Cardiac septum (tissue), 1 donor: ENCODE measurements around the gene LPIN1. TPM values are rescaled to one million over a fixed set of nuclear protein-coding genes. Genes with fewer than 3 reads are reported as not detected.

Experiments
- DNase-seq: peaks from one replicate; pipeline ENCODE4 v3.0.0-alpha.2; 2020; ENCODE audit warnings: low spot score
- intact Hi-C: fragments of 100-400 bp; cut with DNase I; formaldehyde crosslinking; loops from one replicate; pipeline ENCODE4 v1.14.0; 2022
- microRNA-seq: library from miRNA; unstranded; fragments of <30 nt; microRNA quantifications from one replicate; pipeline ENCODE4 v1.2.0, GENCODE V29; 2020
- total RNA-seq: library from RNA; stranded (reverse); fragmentation: NEBNext Ultra II Directional; extraction: Animal tissue kit (Norgen Biotek cat#: 25700); gene quantifications from one replicate; pipeline ENCODE4 v1.2.1, GENCODE V29; 2021
- donor health status: DM: no; HTN: no; CAD: no.

The LPIN1 gene
- total RNA-seq, 1 donor from 2014 or later, result 27.8 TPM

- DNase-seq, result no peak
- intact Hi-C loops, result no loop called here
These were observed 123.6 kb downstream of the LPIN1 start for GRCh38 chr2:11870064-11870463.

DNA sequence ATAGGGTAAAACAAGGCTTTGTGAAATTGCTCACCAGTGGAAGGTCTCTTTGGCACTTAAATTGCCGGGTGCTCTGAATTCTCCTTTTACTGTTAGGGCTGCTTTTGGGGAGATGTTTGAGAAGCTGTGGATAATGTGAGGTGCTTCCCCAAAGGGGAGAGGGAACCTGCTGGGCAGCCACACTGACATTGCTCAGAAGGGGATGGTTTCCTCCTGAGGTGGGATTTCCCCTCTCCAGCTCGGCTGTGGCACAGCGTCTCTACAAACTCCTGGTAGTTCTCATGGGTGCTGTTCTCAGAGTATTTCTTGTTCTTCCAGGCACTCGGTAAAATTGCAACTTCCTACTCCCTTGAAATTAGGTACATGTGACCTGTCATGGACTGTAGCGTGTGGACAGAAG, 124.2 kb downstream of the LPIN1 start:
- no peak for DNase-seq
- intact Hi-C loops, result no loop called here

DNA sequence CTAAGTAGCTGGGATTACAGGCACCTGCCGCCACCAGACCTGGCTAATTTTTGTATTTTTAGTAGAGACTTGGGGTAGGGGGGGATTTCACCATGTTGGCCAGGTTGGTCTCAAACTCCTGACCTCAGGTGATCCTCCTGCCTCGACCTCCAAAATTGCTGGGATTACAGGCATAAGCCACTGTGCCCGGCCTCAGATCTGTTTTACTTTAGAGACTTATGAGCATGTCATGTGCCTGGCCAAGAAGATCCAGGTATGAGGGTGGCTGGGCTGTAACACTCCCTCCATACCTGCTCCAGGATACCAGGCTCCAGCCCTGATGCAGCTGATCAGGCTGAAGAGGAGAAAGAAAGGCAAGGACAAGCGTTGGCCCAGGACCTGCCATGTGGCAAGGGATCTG, 125.0 kb downstream of the LPIN1 start:
- DNase-seq, result no peak

GRCh38 chr2:11872247-11872947, 126.0 kb downstream of the LPIN1 start:
- no peak for DNase-seq
- intact Hi-C loops, result no loop called here

More for the DNA sequence above, 125.0 kb downstream of the LPIN1 start:
- intact Hi-C loops, result no loop called here

DNA sequence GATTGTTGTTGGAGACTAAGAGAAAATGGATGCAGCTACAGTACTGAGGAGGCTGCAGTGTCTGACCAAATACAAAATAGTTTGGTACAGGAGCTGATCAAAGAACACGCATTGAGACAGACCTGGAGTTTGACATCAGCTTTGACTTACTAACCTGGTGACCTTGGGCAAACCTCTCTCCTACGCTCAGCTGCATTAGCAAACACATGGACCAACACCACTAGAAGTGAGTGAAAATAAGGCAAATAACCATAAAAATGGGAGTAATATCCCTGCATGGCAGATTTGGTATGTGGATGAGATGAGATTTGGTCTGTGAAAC, 126.5 kb downstream of the LPIN1 start:
- intact Hi-C loops, result no loop called here

DNA sequence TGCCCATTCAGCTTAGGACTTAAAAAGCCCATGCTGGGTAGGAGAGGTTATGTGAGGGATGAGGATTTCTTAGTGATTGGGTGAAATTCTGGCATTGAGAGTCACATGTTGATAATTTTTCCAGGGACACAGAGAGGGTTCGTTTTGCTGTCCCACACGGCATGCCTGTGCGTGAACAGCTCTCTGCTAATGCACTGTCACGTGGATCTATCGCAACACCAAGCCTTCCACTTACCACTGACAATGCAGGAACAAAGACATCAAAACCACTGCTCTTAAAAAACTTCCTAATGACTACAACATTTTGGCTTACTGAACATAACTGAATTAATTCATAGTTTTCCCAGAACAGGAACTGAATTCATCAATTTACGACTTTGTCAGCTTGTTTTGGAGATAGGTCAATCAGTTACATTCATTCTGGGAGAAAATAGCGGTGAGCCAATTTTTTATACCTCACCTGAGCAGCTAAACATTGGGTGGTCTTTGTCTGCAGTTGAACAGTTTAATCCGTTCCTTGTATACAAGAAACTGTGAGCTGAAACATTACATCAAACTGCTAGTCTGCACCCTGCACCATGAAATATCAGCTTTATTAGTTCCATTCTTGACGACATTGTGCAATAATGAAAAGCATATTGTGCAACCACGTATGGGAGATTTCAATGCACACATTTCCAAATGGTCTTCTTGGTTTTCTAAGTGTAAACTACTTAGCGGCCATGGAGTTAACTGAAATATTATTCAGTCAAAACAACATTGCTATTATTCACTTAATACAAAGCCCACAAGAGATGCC, 127.1 kb downstream of the LPIN1 start:
- intact Hi-C loops, result no loop called here
- no peak for DNase-seq

More for the DNA sequence above, 126.5 kb downstream of the LPIN1 start:
- DNase-seq, result no peak

DNA sequence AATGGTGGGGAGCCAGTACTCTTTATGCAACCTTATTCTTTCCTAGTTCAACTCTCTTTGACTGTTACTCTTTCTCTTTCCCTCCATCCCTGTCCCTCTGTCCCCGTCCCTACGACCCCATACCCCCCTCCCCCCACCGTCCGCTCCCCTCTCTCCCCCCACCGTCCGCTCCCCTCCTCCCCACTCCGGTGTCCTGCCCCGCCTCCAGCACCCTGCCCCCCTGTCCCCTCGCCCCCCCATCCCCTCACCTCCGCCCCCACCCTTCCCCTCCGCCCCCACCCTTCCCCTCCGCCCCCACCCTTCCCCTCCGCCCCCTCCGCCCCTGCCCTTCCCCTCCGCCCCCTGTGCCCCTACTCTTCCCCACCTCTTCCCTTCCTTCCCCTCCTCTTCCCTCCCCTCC, 128.4 kb downstream of the LPIN1 start:
- no peak for DNase-seq
- intact Hi-C loops, result no loop called here

- intact Hi-C loops, result no loop called here
These were observed 129.0 kb downstream of the LPIN1 start for GRCh38 chr2:11875481-11875880.

DNA sequence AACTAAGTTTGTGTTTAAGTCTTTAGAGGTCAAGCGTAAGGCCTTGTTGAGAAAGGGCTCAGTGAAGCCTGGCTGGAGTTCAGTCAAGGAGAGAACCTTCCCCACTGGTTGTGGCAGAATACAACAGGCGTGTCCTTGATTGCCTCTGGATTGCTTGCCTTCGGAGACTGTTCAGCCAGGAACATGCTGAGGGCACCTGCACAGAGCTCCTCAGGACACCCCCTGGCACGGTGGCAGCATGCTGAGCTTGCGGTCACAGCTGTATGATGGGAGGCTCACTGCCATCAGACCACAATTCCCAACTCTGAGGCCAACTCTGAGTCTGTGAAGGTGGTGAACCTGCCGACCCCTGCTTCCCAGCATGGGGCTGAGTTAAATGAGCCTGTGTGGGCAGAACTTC, 130.0 kb downstream of the LPIN1 start:
- no peak for DNase-seq
- intact Hi-C loops, result no loop called here

More at GRCh38 chr2:11875481-11875880, 129.0 kb downstream of the LPIN1 start:
- DNase-seq, result no peak

GRCh38 chr2:11876889-11877288, 130.5 kb downstream of the LPIN1 start:
- no peak for DNase-seq
- intact Hi-C loops, result no loop called here

Small RNAs within 50 kb of the gene (microRNA-seq; reads per million reads assigned to microRNA genes)
- not detected for gene MIR4262
- not detected for gene MIR548S

Other genes starting within 250 kb of the LPIN1 start
- 2.9 TPM for gene GREB1, start 212.6 kb upstream of the LPIN1 start, total RNA-seq
- gene NTSR2, start 76.4 kb upstream of the LPIN1 start, total RNA-seq, result not detected